HEK293T (cell line): ENCODE results near the gene PXT1.

Source experiments
- BHLHE40 ChIP-seq: fragments of 450-650 bp; IDR thresholded peaks from 2 replicates; pipeline ENCODE4 v1.6.1; 2016; ENCODE audit warnings: mild to moderate bottlenecking, moderate library complexity, borderline replicate concordance
- FOXK2 ChIP-seq: fragments of 450-650 bp; IDR thresholded peaks from 2 replicates; pipeline ENCODE4 v1.6.1; 2016; ENCODE audit warnings: mild to moderate bottlenecking
- HDGF ChIP-seq: fragments of 450-650 bp; IDR thresholded peaks from 2 replicates; pipeline ENCODE4 v1.6.1; 2017; ENCODE audit warnings: antibody characterized with exemption, borderline replicate concordance
- L3MBTL2 ChIP-seq: fragments of 450-650 bp; conservative IDR thresholded peaks from 2 replicates; pipeline ENCODE4 v1.6.1; 2016; ENCODE audit warnings: mild to moderate bottlenecking
- NFRKB ChIP-seq: fragments of 450-650 bp; IDR thresholded peaks from 2 replicates; pipeline ENCODE4 v1.6.1; 2016; ENCODE audit warnings: mild to moderate bottlenecking, moderate library complexity
- SP1 ChIP-seq: fragments of 450-650 bp; IDR thresholded peaks from 2 replicates; pipeline ENCODE4 v1.6.1; 2017
- TF ChIP-seq, protein P1 (sequence below): fragments of 450-650 bp; IDR thresholded peaks from 2 replicates; pipeline ENCODE4 v1.6.1; 2016

DNA sequence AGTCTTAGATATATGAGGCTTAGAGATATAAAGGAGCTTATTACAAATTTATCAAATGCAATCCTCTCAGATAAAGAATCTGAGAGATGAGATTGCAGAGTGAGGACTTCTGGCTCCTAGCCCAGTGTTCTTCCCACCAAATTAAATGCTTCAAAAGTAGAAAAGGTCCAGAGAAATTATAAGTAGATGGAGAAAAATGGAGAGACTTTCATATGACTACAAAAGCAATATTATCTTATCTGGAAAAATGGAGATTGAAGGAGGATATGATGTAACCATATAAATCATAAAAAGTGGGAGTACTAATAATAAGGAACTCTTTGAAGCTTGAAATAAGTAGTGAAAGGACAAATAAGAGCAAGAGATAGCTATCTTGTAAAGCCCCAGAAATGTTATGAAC lies 3.0 kb upstream of the PXT1 start:
- TF ChIP-seq L3MBTL2 (no peak), FOXK2 (no peak), BHLHE40 (no peak), HDGF (no peak), SP1 (no peak), NFRKB (no peak)
- TF ChIP-seq, protein P1, sequence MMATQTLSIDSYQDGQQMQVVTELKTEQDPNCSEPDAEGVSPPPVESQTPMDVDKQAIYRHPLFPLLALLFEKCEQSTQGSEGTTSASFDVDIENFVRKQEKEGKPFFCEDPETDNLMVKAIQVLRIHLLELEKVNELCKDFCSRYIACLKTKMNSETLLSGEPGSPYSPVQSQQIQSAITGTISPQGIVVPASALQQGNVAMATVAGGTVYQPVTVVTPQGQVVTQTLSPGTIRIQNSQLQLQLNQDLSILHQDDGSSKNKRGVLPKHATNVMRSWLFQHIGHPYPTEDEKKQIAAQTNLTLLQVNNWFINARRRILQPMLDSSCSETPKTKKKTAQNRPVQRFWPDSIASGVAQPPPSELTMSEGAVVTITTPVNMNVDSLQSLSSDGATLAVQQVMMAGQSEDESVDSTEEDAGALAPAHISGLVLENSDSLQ: no peak
